ENCODE data around the gene PALLD.

The PALLD gene

GRCh38 chr4:168588916-168589531 lies 92.2 kb downstream of the PALLD start:
- DNase-seq (ENCODE audit: low read depth in 2 of 2), result no peak

GRCh38 chr4:168592676-168593075 lies 95.8 kb downstream of the PALLD start:
- no peak for DNase-seq (ENCODE audit: low read depth in 2 of 2)

GRCh38 chr4:168593399-168593798 lies 96.5 kb downstream of the PALLD start:
- no peak for DNase-seq (ENCODE audit: low read depth in 2 of 2)

GRCh38 chr4:168594121-168594520 lies 97.3 kb downstream of the PALLD start:
- DNase-seq (ENCODE audit: low read depth in 2 of 2), result no peak

GRCh38 chr4:168598191-168598590 lies 101.3 kb downstream of the PALLD start:
- no peak for DNase-seq (ENCODE audit: low read depth in 2 of 2)

- DNase-seq (ENCODE audit: low read depth in 2 of 2), result no peak
These were observed 104.1 kb downstream of the PALLD start for GRCh38 chr4:168600796-168601583.

- DNase-seq (ENCODE audit: low read depth in 2 of 2), result no peak
These were observed 105.0 kb downstream of the PALLD start for GRCh38 chr4:168601899-168602298.

GRCh38 chr4:168604496-168605373 lies 107.9 kb downstream of the PALLD start:
- no peak for DNase-seq (ENCODE audit: low read depth in 2 of 2)

- DNase-seq (ENCODE audit: low read depth in 2 of 2), result no peak
These were observed 108.6 kb downstream of the PALLD start for GRCh38 chr4:168605411-168605810.

- DNase-seq (ENCODE audit: low read depth in 2 of 2), result no peak
These were observed 110.4 kb downstream of the PALLD start for GRCh38 chr4:168607215-168607614.

- DNase-seq (ENCODE audit: low read depth in 2 of 2), result no peak
These were observed 111.9 kb downstream of the PALLD start for GRCh38 chr4:168608771-168609170.

GRCh38 chr4:168609369-168609768 lies 112.5 kb downstream of the PALLD start:
- no peak for DNase-seq (ENCODE audit: low read depth in 2 of 2)

GRCh38 chr4:168610911-168611530 lies 114.2 kb downstream of the PALLD start:
- no peak for DNase-seq (ENCODE audit: low read depth in 2 of 2)

- no peak for DNase-seq (ENCODE audit: low read depth in 2 of 2)
These were observed 115.7 kb downstream of the PALLD start for GRCh38 chr4:168612450-168613135.

- DNase-seq (ENCODE audit: low read depth in 2 of 2), result no peak
These were observed 117.0 kb downstream of the PALLD start for GRCh38 chr4:168613869-168614268.

- DNase-seq (ENCODE audit: low read depth in 2 of 2), result no peak
These were observed 117.6 kb downstream of the PALLD start for GRCh38 chr4:168614281-168615057.

- no peak for DNase-seq (ENCODE audit: low read depth in 2 of 2)
These were observed 118.6 kb downstream of the PALLD start for GRCh38 chr4:168615294-168616065.

- DNase-seq (ENCODE audit: low read depth in 2 of 2), result no peak
These were observed 121.9 kb downstream of the PALLD start for GRCh38 chr4:168618577-168619265.

GRCh38 chr4:168619266-168619631 lies 122.4 kb downstream of the PALLD start:
- no peak for DNase-seq (ENCODE audit: low read depth in 2 of 2)
